ENCODE measurements around the gene GGT1.
"Not testable (repeated sequence)": the region's sequence is repeated elsewhere in the genome, so short reads cannot be mapped to it uniquely, and the experiment has no call there.

GGT1 gene

GRCh38 chr22:24602847-24603769 is at the start of gene GGT1:
GGT1 (plus strand) TSS chr22:24603193; CDS start chr22:24611082, 7,889 bp downstream.
- not testable (repeated sequence) for DNase-seq

- DNase-seq = peak; percentile 3
Measured at GRCh38 chr22:24553597-24554312, 49.2 kb upstream of the GGT1 start.

GRCh38 chr22:24554313-24555164 is 48.5 kb upstream of the GGT1 start, which contains the start of gene GUCD1:
GUCD1 (minus strand) TSS chr22:24555138; CDS start chr22:24554991, 147 bp downstream.
- peak; percentile 26 for DNase-seq

- DNase-seq = peak; percentile 100
Measured at GRCh38 chr22:24555165-24556039, 47.6 kb upstream of the GGT1 start, which contains the start of gene SNRPD3. SNRPD3 (plus strand) TSS chr22:24555999; CDS start chr22:24557675, 1,676 bp downstream.

- DNase-seq = no peak
Measured at GRCh38 chr22:24559471-24559870, 43.5 kb upstream of the GGT1 start.

- no peak for DNase-seq
Measured at GRCh38 chr22:24563246-24563645, 39.7 kb upstream of the GGT1 start.

- DNase-seq = no peak
Measured at GRCh38 chr22:24564376-24565058, 38.5 kb upstream of the GGT1 start.

GRCh38 chr22:24565077-24565476 is 37.9 kb upstream of the GGT1 start:
- no peak for DNase-seq

- no peak for DNase-seq
Measured at GRCh38 chr22:24566899-24567511, 36.0 kb upstream of the GGT1 start.

GRCh38 chr22:24567668-24568067 is 35.3 kb upstream of the GGT1 start:
- DNase-seq = no peak

GRCh38 chr22:24571266-24571665 is 31.7 kb upstream of the GGT1 start:
- DNase-seq = no peak

GRCh38 chr22:24576778-24577177 is 26.2 kb upstream of the GGT1 start:
- no peak for DNase-seq

- no peak for DNase-seq
Measured at GRCh38 chr22:24578355-24579257, 24.4 kb upstream of the GGT1 start.

GRCh38 chr22:24579258-24579601 is 23.8 kb upstream of the GGT1 start:
- no peak for DNase-seq

- no peak for DNase-seq
Measured at GRCh38 chr22:24580276-24580675, 22.7 kb upstream of the GGT1 start.

- no peak for DNase-seq
Measured at GRCh38 chr22:24582056-24582814, 20.8 kb upstream of the GGT1 start.

GRCh38 chr22:24583221-24584165 is 19.5 kb upstream of the GGT1 start:
- no peak for DNase-seq
